Left renal pelvis (tissue), 4 donors: ENCODE data around the gene RAB3GAP2. TPM values are rescaled to one million over a fixed set of nuclear protein-coding genes. Genes with fewer than 3 reads are reported as not detected.
"Not testable (repeated sequence)": the region's sequence is repeated elsewhere in the genome, so short reads cannot be mapped to it uniquely, and the experiment has no call there.

ENCODE experiments used
- DNase-seq, 4 donors: peaks; one replicate each; pipeline ENCODE4 v3.0.0-alpha.2; 2013; ENCODE audit warnings: low read depth in 4 of 4, low spot score in 3 of 4
- polyA plus RNA-seq, 4 donors: library from polyadenylated mRNA; unstranded; fragments of 120-200 nt; gene quantifications; one replicate each; pipeline ENCODE4 v1.2.1, GENCODE V29; 2013; ENCODE audit not compliant: insufficient read length in 4 of 4

RAB3GAP2 gene
- polyA plus RNA-seq, 4 donors = 25.7 to 37.6 (median 34.7) TPM

DNA sequence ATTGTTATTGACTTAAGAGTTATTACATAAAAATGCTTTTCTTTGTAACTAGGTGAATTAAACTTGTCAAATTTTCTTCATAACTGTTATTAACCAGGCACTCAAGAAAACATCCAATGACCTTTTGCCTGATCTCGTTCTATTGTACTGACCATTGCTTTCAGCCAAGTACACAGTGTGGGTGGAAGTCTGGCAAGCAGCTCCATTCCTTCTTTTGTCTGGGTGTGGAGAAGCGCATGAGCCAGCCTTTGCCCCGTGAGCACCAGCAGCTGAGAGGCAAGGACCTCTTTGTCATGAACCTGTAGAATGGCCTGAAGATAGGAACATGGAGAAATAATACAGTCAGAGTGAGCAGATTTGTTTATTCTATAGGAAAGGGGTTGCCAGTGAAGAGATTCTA lies 120.8 kb downstream of the RAB3GAP2 start:
- no peak for DNase-seq

DNA sequence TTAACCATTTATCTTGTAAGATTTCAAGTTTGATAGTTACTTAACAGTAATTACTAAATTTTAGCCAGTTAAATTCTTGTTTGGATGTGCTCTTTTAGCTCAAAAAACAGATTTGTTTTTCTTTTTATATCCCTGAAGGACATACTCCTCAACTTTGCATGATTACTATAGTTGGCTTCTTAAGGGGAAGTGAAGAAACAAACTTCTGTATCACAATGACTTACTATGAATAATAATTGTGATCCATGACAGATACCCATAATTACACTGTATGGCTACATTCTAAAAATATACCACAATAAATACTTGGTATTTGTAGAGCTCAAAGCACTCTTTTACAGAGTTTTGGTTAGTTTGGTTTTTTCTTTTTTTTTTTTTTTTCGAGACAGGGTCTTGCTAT lies 122.5 kb downstream of the RAB3GAP2 start:
- no peak for DNase-seq

DNA sequence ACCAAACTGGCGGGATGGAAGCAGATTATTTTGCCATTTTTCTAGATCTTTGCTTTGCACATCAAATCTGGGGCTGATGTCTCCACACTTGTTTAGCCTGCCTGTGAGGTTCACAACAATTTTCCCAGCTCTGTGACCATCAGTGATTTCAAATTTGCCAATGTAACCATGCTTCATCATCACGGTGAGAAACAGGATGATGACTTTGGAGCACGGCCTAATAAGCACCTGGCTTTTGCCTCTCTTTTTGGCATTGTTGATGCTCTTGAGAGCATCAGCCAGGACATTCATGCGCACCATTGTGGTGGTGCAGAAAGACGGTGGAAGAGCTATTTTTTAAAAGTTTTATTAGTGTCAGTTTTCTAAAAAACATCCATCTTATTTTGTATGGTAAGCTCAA lies 128.2 kb downstream of the RAB3GAP2 start:
- no peak for DNase-seq

DNA sequence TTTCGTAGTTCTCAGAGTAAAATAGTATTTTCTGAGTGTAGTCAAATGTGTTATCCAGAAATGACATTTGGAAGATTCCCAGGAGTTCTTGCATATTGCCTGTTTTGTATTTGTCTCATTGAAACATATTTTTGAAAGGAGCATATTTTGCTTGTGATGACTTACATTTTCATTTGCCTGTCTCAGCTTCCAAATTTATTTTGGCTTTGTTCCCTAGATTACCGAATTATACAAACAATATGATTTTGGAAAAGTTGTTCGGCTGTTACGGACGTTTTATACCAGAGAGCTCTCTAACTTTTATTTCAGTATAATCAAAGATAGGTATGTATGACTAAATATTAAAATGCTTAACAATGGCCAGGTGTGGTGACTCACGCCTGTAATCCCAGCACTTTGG lies 132.3 kb downstream of the RAB3GAP2 start:
- no peak for DNase-seq

DNA sequence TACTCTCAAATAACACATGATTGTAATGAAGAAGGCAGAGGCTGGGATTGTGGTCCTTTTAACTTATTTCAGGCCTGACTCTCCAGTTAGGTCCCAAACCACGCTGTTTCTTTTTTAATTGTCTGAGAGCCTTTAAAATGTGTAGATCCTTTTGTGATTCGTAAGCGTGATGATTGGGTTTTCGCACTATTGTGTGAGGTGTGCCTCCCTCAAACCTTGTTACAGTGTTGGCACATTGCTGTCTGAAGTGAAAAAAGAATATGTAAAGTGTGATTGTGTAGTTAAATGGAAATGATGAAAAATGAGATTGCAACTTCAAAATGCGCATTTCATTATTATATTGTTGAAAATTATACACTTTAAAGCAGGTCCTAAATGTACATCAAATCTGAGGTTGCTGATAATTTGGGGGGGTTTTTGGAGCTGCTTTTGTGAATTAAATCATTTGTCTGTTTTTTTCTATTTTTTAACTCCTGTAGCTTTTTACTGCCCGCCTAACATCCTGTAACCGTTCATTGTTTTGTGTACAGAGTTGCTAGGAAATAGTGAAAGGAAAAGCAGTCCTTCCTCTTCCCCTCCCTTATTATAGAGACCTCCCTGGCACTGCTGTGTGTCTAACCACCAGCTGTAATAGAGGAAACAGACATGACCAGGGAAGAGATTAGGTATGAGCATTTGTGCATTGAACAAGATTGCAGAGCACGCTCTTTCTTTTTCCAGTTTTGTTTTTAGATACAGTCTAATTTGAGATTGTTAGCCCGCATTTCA lies 135.1 kb downstream of the RAB3GAP2 start:
- DNase-seq = no peak

DNA sequence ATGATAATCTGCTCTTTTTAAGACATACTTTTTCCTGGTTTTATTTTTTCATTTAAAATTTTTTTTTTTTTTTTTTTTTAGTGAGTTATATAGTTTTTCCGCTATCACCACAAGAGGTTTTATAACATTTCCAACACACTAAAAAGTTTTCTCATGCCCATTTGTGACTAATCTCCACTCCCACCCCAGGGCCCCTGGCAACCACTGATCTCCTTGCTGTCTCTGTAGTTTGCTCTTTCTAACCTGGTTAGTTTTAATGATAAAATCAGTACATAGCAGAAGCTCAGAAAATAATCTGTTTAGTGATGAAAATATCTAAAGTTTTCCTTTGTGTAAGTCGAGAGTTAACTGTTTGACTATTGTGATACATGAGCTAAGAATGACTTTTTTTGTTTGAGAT lies 136.5 kb downstream of the RAB3GAP2 start:
- DNase-seq = no peak

DNA sequence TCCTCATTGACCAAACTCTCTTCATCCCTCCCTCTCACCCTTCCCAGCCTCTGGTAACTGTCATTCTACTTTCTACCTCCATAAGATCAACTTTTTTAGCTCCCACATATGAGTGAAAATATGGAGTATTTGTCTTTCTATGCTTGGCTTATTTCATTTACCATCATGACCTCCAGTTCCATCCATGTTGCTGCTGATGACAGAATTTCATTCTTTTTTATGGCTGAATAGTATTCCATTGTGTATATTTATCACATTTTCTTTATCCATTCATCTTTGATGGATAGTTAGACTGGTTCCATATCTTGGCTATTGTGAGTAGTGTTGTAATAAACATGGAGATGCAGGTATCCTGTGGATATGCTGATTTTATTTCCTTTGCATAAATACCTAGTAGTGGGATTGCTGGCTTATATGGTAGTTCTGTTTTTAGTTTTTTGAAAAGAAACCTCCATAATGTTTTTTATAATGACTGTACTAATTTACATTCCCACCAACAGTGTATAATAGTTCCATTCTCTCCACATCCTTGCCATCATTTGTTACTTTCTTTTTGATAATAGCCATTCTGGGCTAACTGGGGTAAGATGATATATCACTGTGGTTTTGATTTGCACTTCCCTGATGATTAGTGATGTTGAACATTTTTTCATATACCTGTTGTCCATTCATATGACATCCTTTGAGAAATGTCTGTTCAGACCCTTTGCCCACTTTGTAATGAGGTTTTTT lies 142.6 kb downstream of the RAB3GAP2 start:
- DNase-seq = no peak

DNA sequence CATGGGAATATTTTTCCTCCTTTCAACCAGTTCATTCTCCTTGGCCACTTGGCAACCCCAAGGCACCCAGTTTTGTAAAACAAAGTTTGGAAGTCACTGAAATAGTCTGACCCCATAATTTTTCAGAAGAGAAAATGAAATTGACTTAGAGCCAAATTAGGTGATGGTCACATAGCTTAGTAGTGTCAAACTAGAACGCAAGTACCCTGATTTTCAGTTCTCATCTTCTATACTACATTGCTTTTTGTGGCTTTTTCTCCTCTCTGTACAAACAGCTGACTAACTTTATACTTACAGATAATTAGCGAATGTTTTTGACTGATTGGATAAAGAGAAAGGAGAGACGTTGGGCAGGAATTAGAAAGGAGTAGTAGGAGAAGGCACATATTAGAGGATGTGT lies 145.2 kb downstream of the RAB3GAP2 start:
- DNase-seq = no peak

DNA sequence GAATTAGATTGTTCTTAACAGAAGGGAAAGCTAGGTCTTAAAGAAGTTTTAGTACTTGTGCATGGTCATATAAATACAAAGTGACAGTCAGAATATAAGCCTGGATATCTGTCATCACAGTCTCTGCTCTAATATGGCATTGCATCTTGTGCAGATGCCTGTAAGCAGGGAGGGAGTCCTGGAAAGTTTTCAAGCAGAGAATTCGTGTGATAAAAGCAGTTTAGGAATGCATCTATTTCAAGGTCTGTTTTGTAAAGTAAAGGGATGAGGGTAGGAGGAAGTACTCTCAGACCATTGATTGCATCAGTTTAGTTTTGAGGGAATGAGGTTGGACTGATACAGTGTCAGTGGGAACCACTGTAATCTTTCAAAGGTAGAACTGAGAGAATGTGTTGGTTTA lies 147.7 kb downstream of the RAB3GAP2 start:
- no peak for DNase-seq

DNA sequence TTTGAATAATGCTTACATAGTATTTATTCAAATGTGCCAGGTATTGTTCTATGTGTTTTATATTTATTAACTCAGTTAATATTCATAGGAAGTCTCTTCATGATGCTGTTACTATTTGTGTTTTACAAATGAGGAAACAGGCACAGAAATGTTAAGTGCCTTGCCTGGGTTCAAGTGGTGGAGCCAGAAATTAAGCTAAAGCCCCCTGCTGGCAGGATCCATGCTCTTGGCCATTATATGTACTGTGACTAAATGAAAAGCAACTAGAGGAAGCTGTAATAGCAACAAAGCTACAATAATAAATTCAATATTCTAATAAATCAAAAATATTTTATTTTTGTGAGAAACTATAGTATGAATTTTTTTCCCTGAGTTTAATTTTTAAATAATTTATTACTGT lies 148.4 kb downstream of the RAB3GAP2 start:
- DNase-seq = no peak

DNA sequence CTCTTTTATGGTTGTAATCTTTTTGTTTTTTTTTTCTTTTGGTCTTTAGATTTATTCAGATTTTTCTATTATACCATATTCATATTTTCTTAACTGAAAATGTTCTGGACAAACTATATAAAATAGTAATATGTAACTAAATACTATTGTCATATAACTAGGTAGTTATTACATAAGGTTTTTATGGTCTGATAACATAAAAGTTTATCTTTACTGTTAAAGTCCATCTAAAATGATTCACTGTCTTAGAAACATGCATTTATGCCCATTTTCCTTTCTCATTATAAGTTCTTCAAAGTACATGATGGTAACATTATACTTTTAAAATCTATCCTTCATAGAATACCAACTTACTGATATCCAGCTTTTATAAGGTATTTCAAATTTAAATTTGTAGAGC lies 149.2 kb downstream of the RAB3GAP2 start:
- no peak for DNase-seq

DNA sequence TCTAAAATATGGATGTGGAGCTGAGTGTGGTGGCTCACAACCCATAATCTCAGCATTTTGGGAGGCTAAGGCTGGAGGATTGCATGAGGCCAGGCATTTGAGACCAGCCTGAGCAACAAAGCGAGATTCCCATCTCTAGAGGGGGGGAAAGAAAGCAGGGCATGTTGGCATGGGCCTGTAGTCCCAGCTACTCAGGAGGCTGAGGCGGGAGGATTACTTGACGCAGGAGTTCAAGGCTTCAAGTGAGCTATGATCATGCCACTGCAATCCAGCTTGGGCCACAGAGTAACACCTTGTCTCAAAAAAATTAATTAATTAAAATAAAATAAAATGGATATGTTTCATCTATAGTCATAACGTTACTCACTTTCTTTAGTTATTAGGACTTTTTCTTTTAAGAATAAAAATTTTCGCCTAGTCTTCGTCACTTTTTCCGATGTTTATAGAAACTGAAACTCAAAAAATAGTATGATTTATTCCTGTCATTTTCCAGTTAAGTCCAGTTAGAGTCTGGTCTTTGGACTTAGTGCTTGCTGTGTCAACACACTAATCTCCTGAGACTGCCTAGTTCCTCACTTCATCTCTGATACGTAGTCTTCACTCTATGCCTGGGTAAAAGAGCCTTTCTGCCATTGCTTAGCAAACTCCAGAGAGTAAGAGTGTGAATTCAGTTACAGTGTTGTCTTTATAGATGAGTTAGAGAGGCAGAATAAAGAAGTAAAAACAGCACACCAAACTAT lies 150.3 kb downstream of the RAB3GAP2 start:
- DNase-seq = no peak

DNA sequence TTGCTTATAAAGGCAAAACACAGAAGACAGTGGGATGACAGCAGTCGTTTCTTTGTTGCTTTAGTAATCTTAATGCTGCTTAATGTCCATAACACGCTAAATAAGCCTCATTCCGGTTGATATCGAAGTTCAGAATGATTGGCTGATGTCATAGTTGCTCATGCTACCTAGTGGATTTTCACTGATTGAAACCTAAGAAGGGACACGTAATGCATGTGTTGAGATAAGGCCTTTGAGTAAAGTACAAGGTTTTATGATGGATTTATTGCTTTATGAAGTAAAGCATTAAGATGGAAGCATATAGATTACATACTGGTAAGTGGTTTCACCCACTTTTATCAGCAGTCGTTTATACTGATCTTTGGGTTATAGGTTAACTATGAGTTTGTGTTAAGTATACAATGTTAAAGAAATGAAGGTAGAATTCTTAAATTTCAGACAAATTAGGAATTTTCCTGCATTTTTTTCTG lies 153.2 kb downstream of the RAB3GAP2 start:
- no peak for DNase-seq

DNA sequence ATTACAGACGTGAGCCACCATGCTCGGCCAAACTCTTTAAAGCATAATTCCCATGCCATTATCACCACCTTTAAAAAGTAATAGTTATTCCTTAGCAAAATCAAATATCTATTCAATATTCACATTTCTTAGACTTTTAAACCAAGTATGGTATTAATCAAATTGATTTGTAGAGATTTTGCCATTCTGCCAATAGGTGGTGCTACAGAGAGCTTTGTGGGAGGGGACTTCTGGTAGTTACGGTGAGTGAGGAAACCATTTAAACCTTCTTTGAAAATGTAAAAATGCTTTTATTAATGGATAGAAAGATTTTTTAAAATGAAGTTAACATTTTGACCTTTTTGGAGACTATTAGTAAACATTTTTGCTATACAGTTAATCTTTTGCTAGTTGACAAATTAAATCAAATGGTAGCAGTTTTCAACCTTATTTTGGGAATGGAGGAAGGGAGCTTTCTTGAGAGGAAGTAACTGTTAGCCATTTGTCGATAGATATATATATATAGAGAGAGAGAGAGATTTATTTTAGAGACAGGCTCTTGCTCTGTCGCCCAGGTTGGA lies 159.0 kb downstream of the RAB3GAP2 start:
- no peak for DNase-seq

DNA sequence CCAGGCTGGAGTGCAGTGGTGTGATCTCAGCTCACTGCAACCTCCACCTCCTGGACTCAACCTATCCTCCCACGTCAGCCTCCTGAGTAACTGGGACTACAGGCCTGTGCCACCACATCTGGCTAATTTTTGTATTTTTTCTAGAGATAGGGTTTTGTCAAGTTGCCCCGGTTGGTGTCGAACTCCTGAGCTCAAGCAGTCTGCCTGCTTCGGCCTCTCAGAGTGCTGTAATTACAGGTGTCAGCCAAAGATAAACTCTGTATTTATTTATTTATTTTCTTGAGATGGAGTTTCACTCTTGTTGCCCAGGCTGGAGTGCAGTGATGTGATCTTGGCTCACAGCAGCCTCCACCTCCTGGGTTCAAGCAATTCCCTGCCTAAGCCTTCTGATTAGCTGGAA lies 159.7 kb downstream of the RAB3GAP2 start:
- not testable (repeated sequence) for DNase-seq

DNA sequence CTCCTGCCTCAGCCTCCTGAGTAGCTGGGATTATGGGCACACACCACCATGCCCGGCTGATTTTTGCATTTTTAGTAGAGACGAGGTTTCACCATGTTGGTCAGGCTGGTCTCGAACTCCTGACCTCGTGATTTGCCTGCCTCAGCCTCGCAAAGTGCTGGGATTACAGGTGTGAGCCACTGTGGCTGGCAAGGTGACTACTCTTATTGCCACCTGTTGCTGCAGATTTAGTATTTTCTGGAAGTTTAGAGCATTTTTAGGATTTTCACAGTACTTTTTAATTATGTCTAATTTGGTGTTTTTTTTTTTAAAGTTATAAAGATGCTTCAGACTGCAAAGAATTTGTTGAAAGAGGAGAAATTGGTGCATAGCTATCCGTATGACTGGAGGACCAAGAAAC lies 161.8 kb downstream of the RAB3GAP2 start:
- not testable (repeated sequence) for DNase-seq

DNA sequence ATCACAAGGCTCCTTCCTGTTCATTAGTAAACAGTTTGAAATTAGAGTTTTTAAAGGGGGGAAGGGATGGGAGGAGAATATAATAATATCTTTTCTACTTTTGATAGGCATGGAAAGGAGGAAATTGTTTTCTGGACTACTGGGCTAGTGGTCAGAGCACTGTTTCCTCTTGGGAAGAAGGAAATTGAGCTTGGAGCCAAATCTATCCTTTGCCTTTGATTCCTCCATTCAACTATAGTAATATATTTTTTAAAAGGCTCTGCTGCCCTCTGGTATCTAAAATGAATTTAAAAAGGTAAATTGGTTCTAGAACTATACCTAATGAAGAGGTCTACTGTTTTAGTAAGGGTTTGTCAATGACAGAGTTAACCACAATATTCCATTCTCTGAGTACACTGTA lies 172.4 kb downstream of the RAB3GAP2 start:
- no peak for DNase-seq
